ENCODE results near the gene MANSC1.

GRCh38 chr12:12281134-12281533, 68.9 kb downstream of the MANSC1 start:
- TF ChIP-seq, protein P1, sequence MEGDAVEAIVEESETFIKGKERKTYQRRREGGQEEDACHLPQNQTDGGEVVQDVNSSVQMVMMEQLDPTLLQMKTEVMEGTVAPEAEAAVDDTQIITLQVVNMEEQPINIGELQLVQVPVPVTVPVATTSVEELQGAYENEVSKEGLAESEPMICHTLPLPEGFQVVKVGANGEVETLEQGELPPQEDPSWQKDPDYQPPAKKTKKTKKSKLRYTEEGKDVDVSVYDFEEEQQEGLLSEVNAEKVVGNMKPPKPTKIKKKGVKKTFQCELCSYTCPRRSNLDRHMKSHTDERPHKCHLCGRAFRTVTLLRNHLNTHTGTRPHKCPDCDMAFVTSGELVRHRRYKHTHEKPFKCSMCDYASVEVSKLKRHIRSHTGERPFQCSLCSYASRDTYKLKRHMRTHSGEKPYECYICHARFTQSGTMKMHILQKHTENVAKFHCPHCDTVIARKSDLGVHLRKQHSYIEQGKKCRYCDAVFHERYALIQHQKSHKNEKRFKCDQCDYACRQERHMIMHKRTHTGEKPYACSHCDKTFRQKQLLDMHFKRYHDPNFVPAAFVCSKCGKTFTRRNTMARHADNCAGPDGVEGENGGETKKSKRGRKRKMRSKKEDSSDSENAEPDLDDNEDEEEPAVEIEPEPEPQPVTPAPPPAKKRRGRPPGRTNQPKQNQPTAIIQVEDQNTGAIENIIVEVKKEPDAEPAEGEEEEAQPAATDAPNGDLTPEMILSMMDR (IDR thresholded peaks at IDR 0.05; ENCODE audit: insufficient read depth, low read length, poor library complexity, severe bottlenecking): no peak
- no peak for TF ChIP-seq EZH2phosphoT487 (conservative IDR thresholded peaks at IDR 0.05; ENCODE audit: low read length)
